Mesenchymal stem cell (in vitro differentiated cells and primary cell): ENCODE measurements around the gene EXOC4.

Experiments used
- DNase-seq: peaks from one replicate; pipeline ENCODE4 v3.0.0-alpha.2; 2013
- H2AFZ ChIP-seq: one replicate; pipeline ENCODE4 v1.6.1; 2013; ENCODE audit warnings: low read depth, mild to moderate bottlenecking, control low read depth, inconsistent platforms, low read length, moderate library complexity
- H2AK5ac ChIP-seq: 2 replicates; pipeline ENCODE4 v1.6.1; 2013; ENCODE audit warnings: low read length, moderate library complexity, mild to moderate bottlenecking, inconsistent platforms; ENCODE audit not compliant: severe bottlenecking
- H2BK120ac ChIP-seq: one replicate; pipeline ENCODE4 v1.6.1; 2013; ENCODE audit warnings: low read depth, mild to moderate bottlenecking, inconsistent platforms, low read length, moderate library complexity
- H2BK12ac ChIP-seq, 2 experiments: one replicate each; pipeline ENCODE4 v1.6.1; 2013; ENCODE audit warnings: inconsistent platforms in 2 of 2, low read length in 2 of 2, mild to moderate bottlenecking in 2 of 2, moderate library complexity in 2 of 2, control low read depth in 1 of 2
- H2BK15ac ChIP-seq: one replicate; pipeline ENCODE4 v1.6.1; 2013; ENCODE audit warnings: mild to moderate bottlenecking, low read depth, inconsistent platforms; ENCODE audit not compliant: poor library complexity, severe bottlenecking
- H2BK5ac ChIP-seq: 2 replicates; pipeline ENCODE4 v1.6.1; 2013; ENCODE audit warnings: low read depth, mild to moderate bottlenecking, low read length, control low read depth, inconsistent platforms; ENCODE audit not compliant: poor library complexity, severe bottlenecking
- H3K14ac ChIP-seq, 2 experiments: one replicate each; pipeline ENCODE4 v1.6.1; 2013; ENCODE audit warnings: inconsistent platforms in 2 of 2, low read length in 2 of 2, control low read depth in 1 of 2, mild to moderate bottlenecking in 1 of 2, moderate library complexity in 1 of 2
- H3K18ac ChIP-seq, 2 experiments: one replicate each; pipeline ENCODE4 v1.6.1; 2013; ENCODE audit warnings: inconsistent platforms in 2 of 2, low read length in 2 of 2, control low read depth in 1 of 2, low read depth in 1 of 2, mild to moderate bottlenecking in 1 of 2
- H3K23ac ChIP-seq, 2 experiments: one replicate each; pipeline ENCODE4 v1.6.1; 2013; ENCODE audit warnings: inconsistent platforms in 2 of 2, low read length in 2 of 2, mild to moderate bottlenecking in 2 of 2, moderate library complexity in 2 of 2, control low read depth in 1 of 2
- H3K27ac ChIP-seq: 2 replicates; pipeline ENCODE4 v1.5.1; 2013; ENCODE audit warnings: mild to moderate bottlenecking, moderate library complexity, low read length, control low read depth, inconsistent platforms; ENCODE audit not compliant: poor library complexity, severe bottlenecking
- H3K27me3 ChIP-seq, 2 experiments: 2 replicates each; pipeline versions ENCODE4 v1.6.1 to v1.7.0; 2013; ENCODE audit warnings: low read length in 2 of 2, mild to moderate bottlenecking in 2 of 2, moderate library complexity in 2 of 2, control low read depth in 1 of 2, inconsistent platforms in 1 of 2; ENCODE audit not compliant: control insufficient read depth in 1 of 2, insufficient read depth in 1 of 2
- H3K36me3 ChIP-seq, 2 experiments: 2 replicates each; pipeline versions ENCODE4 v1.6.1 to v1.7.0; 2013; ENCODE audit warnings: low read length in 2 of 2, control low read depth in 1 of 2, inconsistent platforms in 1 of 2, low read depth in 1 of 2, mild to moderate bottlenecking in 1 of 2; ENCODE audit not compliant: insufficient read depth in 2 of 2, control insufficient read depth in 1 of 2
- H3K4ac ChIP-seq, 2 experiments: one replicate each; pipeline ENCODE4 v1.6.1; 2013; ENCODE audit warnings: inconsistent platforms in 2 of 2, low read length in 2 of 2, mild to moderate bottlenecking in 2 of 2, moderate library complexity in 2 of 2, control low read depth in 1 of 2, low read depth in 1 of 2
- H3K4me1 ChIP-seq: 2 replicates; pipeline ENCODE4 v1.6.1; 2013; ENCODE audit warnings: low read depth, low read length, control low read depth; ENCODE audit not compliant: control insufficient read depth, insufficient read depth
- H3K4me2 ChIP-seq: 2 replicates; pipeline ENCODE4 v1.6.1; 2013; ENCODE audit warnings: low read length, mild to moderate bottlenecking, inconsistent platforms; ENCODE audit not compliant: poor library complexity, severe bottlenecking
- H3K4me3 ChIP-seq, 2 experiments: 2 replicates each; pipeline versions ENCODE4 v1.5.1 to v1.7.0; 2013; ENCODE audit warnings: low read length in 2 of 2, mild to moderate bottlenecking in 2 of 2, control low read depth in 1 of 2, low read depth in 1 of 2; ENCODE audit not compliant: insufficient read depth in 1 of 2
- H3K79me1 ChIP-seq: replicated peaks from 2 replicates; pipeline ENCODE4 v1.6.1; 2013; ENCODE audit warnings: mild to moderate bottlenecking, control low read depth, low read length, inconsistent platforms; ENCODE audit not compliant: poor library complexity, severe bottlenecking
- H3K9ac ChIP-seq: 2 replicates; pipeline ENCODE4 v1.7.0; 2013; ENCODE audit warnings: mild to moderate bottlenecking, low read length, moderate library complexity
- H3K9me3 ChIP-seq: 2 replicates; pipeline ENCODE4 v1.7.0; 2013; ENCODE audit warnings: mild to moderate bottlenecking, low read length; ENCODE audit not compliant: control insufficient read depth
- H4K8ac ChIP-seq: one replicate; pipeline ENCODE4 v1.6.1; 2013; ENCODE audit warnings: inconsistent platforms, mild to moderate bottlenecking, low read length, moderate library complexity
- H4K91ac ChIP-seq: one replicate; pipeline ENCODE4 v1.6.1; 2013; ENCODE audit warnings: mild to moderate bottlenecking, low read length, inconsistent platforms
- WGBS: methylation state at CpG from one replicate; pipeline ENCODE4 v1.1.7; 2013; ENCODE audit warnings: mixed read lengths; 5-methylcytosine and 5-hydroxymethylcytosine counted together

EXOC4 gene

DNA sequence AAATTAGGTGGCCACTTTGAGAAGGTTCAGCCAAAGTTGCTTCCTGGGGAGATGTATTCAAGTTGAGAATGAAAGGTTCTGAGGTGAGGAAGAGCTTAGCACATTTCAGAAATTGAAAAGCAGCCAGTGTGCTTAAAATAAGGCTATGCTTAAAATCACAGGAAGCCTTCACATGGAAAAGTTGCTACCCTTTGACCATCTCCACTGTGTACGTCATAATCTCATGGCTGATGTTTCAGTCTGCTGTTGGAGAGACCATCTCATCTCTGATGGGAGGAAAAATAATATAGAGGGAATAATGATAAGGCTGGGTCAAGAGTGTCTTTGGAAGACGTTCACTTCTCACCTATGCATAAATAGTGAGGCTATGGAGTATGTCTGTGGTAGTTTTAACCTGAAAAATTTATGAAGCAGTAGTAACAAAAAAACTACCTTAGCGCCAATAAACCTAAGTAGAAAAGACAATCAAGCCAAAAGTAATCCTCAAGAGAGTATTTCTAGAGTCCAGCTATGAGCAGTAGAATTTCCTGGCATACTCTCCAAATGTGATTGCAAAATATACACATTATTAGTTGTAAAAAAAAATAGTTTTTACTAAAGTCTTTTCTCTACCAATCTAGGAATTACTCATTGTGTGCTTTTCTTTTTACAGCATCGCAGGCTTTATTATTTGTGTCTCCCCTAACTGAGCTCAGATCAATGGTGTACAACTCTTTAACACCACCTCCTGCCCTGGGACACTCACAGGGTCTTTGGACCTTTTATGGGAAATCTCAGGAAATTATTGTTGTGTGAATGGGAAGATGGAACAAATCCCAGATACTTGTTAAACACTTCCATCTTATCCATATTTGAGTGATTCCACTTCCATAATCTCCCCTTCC is 439.1 kb downstream of the EXOC4 start:
- peaks cover 9% of the 10 kb centered on the region for H3K79me1 ChIP-seq
- H3K4me1 ChIP-seq: peaks cover 3% of the 10 kb centered on the region
- H3K9ac ChIP-seq: peak overlapping the region; percentile 71
- no peak overlapping the region for H2BK120ac ChIP-seq
- H2BK12ac ChIP-seq: no peak overlapping the region
- no peaks in the 10 kb centered on the region for H3K27me3 ChIP-seq
- H2BK15ac ChIP-seq: no peak overlapping the region
- H3K4ac ChIP-seq: no peak overlapping the region
- H3K18ac ChIP-seq: no peak overlapping the region
- H4K8ac ChIP-seq: no peak overlapping the region
- H3K36me3 ChIP-seq: no peaks in the 10 kb centered on the region
- 100% methylated on average over 2 of the region's 4 CpGs for WGBS
- H2BK5ac ChIP-seq: no peak overlapping the region
- no peaks in the 10 kb centered on the region for H3K9me3 ChIP-seq
- peak overlapping the region in 1 of 2 experiments; percentile 60 for H3K4me3 ChIP-seq
- H3K14ac ChIP-seq: no peak overlapping the region
- no peak overlapping the region for H3K4me2 ChIP-seq
- no peak for DNase-seq
- no peak overlapping the region for H2AFZ ChIP-seq
- no peak overlapping the region for H3K23ac ChIP-seq
- no peak overlapping the region for H4K91ac ChIP-seq
- H2AK5ac ChIP-seq: no peak overlapping the region
- no peak overlapping the region for H3K27ac ChIP-seq

DNA sequence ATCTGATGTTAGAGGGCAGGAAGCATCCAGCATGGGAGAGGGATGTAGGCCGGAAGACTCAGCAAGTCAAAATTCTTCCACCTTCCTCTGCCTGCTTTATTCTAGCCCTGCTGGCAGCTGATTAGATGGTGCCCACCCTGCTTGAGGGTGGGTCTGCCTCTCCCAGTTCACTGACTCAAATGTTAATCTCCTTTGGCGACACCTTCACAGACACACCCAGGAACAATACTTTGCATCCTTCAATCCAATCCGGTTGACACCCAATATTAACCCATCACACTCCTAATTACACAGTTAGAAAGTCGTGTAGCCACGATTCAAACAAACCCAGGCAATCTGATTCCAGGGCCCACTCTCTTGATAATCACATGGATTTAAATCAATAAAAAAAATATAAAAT is 440.4 kb downstream of the EXOC4 start:
- no peak overlapping the region for H3K18ac ChIP-seq
- WGBS: 97% methylated on average over 5 of the region's 5 CpGs
- H2BK5ac ChIP-seq: no peak overlapping the region
- no peak overlapping the region for H3K14ac ChIP-seq
- H3K4me2 ChIP-seq: no peak overlapping the region
- no peak overlapping the region for H3K9ac ChIP-seq
- no peaks in the 10 kb centered on the region for H3K27me3 ChIP-seq
- H2BK15ac ChIP-seq: no peak overlapping the region
- H3K23ac ChIP-seq: no peak overlapping the region
- no peaks in the 10 kb centered on the region for H3K36me3 ChIP-seq
- H2BK120ac ChIP-seq: no peak overlapping the region
- no peak for DNase-seq
- H3K9me3 ChIP-seq: no peaks in the 10 kb centered on the region
- no peak overlapping the region for H4K91ac ChIP-seq
- H2BK12ac ChIP-seq: no peak overlapping the region
- no peak overlapping the region for H2AFZ ChIP-seq
- peaks cover 9% of the 10 kb centered on the region for H3K79me1 ChIP-seq
- H2AK5ac ChIP-seq: no peak overlapping the region
- H4K8ac ChIP-seq: no peak overlapping the region
- no peak overlapping the region for H3K4ac ChIP-seq
- H3K4me3 ChIP-seq: no peak overlapping the region
- H3K4me1 ChIP-seq: peaks cover 7% of the 10 kb centered on the region
- H3K27ac ChIP-seq: no peak overlapping the region

DNA sequence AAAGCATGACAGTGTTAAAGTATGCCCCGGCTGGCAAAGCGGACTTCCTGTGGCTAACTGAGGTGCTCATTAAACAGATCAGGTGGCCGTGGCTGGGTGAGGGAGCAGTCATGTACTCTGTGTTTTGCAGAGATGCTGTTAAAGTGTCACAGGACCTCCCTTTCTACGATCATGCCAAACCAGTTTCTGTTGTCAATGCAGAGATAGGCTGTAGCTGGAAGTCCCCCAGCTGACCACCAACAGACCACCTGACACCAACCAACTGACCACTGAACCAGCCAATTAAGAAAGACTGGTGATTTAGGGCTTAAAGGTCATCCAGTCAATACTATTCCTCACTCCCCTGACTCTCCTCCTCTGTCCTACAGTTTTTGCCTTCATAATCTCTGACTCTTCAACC is 443.2 kb downstream of the EXOC4 start:
- Histone ChIP-seq H3K4me3 (no peak overlapping the region), H2BK12ac (no peak overlapping the region), H3K27me3 (no peaks in the 10 kb centered on the region), H3K9ac (no peak overlapping the region), H2BK15ac (no peak overlapping the region), H3K79me1 (peaks cover 12% of the 10 kb centered on the region), H2AFZ (no peak overlapping the region), H2AK5ac (no peak overlapping the region), H3K4me1 (peaks cover 8% of the 10 kb centered on the region), H4K8ac (no peak overlapping the region), H3K9me3 (no peaks in the 10 kb centered on the region), H3K36me3 (no peaks in the 10 kb centered on the region), H3K4ac (no peak overlapping the region), H4K91ac (no peak overlapping the region), H3K4me2 (no peak overlapping the region), H3K18ac (no peak overlapping the region), H2BK120ac (no peak overlapping the region), H3K27ac (no peak overlapping the region), H2BK5ac (no peak overlapping the region), H3K23ac (no peak overlapping the region), H3K14ac (no peak overlapping the region)
- no peak for DNase-seq
- 84% methylated on average over 4 of the region's 4 CpGs for WGBS

DNA sequence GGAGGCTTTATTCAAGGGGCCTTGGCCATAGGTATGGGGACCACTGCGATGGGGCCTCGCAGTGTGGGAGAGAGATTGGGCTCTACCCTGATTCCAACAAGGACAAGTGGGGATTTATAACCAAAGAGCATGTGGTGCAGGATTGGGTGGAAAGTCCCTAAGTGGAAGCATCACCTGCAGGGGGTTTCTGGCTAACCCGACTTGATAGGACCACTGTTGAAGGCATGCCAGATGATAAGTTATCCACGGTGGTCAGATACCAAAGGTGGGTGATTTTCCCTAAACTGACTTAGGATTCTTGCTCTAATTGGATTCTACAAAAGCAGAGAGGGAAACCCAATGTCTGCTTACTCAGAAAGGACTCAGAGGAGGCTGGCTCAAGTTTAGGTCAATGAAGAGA is 444.7 kb downstream of the EXOC4 start:
- H4K91ac ChIP-seq: no peak overlapping the region
- H3K79me1 ChIP-seq: peaks cover 12% of the 10 kb centered on the region
- no peaks in the 10 kb centered on the region for H3K36me3 ChIP-seq
- H3K27ac ChIP-seq: peak overlapping the region; percentile 57
- H2BK120ac ChIP-seq: no peak overlapping the region
- H3K18ac ChIP-seq: peak overlapping the region in 1 of 2 experiments; percentile 35
- H3K4ac ChIP-seq: no peak overlapping the region
- no peak overlapping the region for H3K4me2 ChIP-seq
- H3K9me3 ChIP-seq: no peaks in the 10 kb centered on the region
- H3K27me3 ChIP-seq: no peaks in the 10 kb centered on the region
- no peak overlapping the region for H2AK5ac ChIP-seq
- H3K14ac ChIP-seq: no peak overlapping the region
- H3K4me3 ChIP-seq: no peak overlapping the region
- no peak overlapping the region for H4K8ac ChIP-seq
- peak overlapping the region in 1 of 2 experiments; percentile 76 for H2BK12ac ChIP-seq
- H3K9ac ChIP-seq: no peak overlapping the region
- DNase-seq: no peak
- H3K4me1 ChIP-seq: peaks cover 8% of the 10 kb centered on the region
- H3K23ac ChIP-seq: no peak overlapping the region
- H2BK15ac ChIP-seq: no peak overlapping the region
- no peak overlapping the region for H2BK5ac ChIP-seq
- H2AFZ ChIP-seq: no peak overlapping the region
- WGBS: 80% methylated on average over 4 of the region's 4 CpGs
